AG04450 (cell line): ENCODE data around the gene IL3. TPM values are rescaled to one million over a fixed set of nuclear protein-coding genes. Genes with fewer than 3 reads are reported as not detected.

Source experiments
- CTCF ChIA-PET: fragments of 300-600, 350-600 bp; formaldehyde crosslinking; extraction: SDS; loops from one replicate; lab custom pipeline; 2022; ENCODE audit warnings: antibody characterized with exemption, inconsistent platforms; lab: Charles Lee
- POLR2A ChIA-PET: fragments of 350-600 bp; formaldehyde crosslinking; extraction: SDS; loops from one replicate; lab custom pipeline; 2021; ENCODE audit warnings: antibody characterized with exemption, inconsistent platforms; lab: Yijun Ruan, JAX
- DNase-seq: peaks from one replicate; pipeline ENCODE4 v3.0.0-alpha.2; 2011; ENCODE audit warnings: low read depth, low spot score
- H3K27ac ChIP-seq: one replicate; pipeline ENCODE4 v1.5.1; 2012; ENCODE audit warnings: low read depth, low read length, control low read depth
- H3K27me3 ChIP-seq: one replicate; pipeline ENCODE4 v1.6.0; 2012; ENCODE audit warnings: low read length; ENCODE audit not compliant: control insufficient read depth, insufficient read depth
- H3K4me3 ChIP-seq: 2 replicates; pipeline ENCODE4 v1.5.1; 2011; ENCODE audit warnings: mild to moderate bottlenecking, low read depth, low read length, control low read depth
- H3K9me3 ChIP-seq: 2 replicates; pipeline ENCODE4 v1.5.1; 2012; ENCODE audit warnings: low read length; ENCODE audit not compliant: control insufficient read depth, insufficient read depth
- polyA plus RNA-seq: library from polyadenylated mRNA; depleted of rRNA; stranded (reverse); fragments of >200 nt; gene quantifications from 2 replicates; pipeline ENCODE4 v1.2.3, GENCODE V29; 2011
- TF ChIP-seq, protein P1 (sequence below): IDR thresholded peaks from 2 replicates; pipeline ENCODE4 v1.5.1; 2011; ENCODE audit warnings: low read depth, low read length, control low read depth, inconsistent platforms

IL3 gene
- polyA plus RNA-seq, 1 experiment = not detected

DNA sequence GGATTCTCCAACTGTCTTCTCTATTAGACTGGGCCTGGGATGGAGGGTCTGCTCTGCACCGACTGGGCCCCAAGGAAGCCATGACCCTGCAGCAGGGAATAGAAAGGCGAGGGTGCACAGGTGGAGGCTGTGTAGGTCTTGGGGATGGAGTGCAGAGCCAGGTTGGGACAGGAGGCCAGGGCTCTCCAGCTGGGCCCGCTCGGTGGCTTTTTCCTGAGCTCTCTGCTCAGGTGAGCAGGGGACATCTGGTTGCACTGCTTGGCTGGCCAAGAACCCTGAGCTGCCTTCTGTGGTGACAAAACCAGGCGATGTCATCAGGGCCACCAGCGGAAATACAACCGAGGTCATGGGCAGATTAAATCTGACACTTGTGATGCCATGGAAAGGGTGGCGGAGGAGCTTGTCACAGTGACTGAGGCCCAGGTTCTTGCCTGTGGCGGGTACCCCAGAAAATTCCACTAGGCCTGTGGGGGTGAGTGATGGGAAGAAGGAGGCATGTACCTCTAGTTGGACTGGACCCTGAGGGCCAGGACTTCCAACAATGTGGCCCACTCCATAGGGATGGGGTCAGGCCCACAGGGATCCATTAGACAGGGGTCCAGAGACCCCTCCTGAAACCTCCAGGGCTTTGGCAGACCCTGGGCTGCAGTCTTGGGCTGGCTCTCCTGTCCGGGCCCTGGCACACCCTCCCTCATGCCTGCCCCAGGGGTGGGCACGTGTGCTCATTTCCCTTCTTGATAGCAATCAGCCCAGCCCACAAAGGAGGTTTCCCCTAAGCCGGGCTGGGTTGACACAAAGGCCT lies 4.4 kb upstream of the IL3 start:
- no peak for DNase-seq
- ChIA-PET CTCF (interaction anchor here (1.7 kb wide), 1 partner anchor 9 kb away, joined by 5 read pairs; no protein-coding TSS in a partner anchor), POLR2A (no interaction called here)
- no peak overlapping the region for H3K27ac ChIP-seq
- TF ChIP-seq, protein P1, sequence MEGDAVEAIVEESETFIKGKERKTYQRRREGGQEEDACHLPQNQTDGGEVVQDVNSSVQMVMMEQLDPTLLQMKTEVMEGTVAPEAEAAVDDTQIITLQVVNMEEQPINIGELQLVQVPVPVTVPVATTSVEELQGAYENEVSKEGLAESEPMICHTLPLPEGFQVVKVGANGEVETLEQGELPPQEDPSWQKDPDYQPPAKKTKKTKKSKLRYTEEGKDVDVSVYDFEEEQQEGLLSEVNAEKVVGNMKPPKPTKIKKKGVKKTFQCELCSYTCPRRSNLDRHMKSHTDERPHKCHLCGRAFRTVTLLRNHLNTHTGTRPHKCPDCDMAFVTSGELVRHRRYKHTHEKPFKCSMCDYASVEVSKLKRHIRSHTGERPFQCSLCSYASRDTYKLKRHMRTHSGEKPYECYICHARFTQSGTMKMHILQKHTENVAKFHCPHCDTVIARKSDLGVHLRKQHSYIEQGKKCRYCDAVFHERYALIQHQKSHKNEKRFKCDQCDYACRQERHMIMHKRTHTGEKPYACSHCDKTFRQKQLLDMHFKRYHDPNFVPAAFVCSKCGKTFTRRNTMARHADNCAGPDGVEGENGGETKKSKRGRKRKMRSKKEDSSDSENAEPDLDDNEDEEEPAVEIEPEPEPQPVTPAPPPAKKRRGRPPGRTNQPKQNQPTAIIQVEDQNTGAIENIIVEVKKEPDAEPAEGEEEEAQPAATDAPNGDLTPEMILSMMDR = no peak
- H3K9me3 ChIP-seq = no peaks in the 10 kb centered on the region; the same call in 1 of the 2 replicates
- H3K4me3 ChIP-seq = no peak overlapping the region
- H3K27me3 ChIP-seq = peaks cover 25% of the 10 kb centered on the region

DNA sequence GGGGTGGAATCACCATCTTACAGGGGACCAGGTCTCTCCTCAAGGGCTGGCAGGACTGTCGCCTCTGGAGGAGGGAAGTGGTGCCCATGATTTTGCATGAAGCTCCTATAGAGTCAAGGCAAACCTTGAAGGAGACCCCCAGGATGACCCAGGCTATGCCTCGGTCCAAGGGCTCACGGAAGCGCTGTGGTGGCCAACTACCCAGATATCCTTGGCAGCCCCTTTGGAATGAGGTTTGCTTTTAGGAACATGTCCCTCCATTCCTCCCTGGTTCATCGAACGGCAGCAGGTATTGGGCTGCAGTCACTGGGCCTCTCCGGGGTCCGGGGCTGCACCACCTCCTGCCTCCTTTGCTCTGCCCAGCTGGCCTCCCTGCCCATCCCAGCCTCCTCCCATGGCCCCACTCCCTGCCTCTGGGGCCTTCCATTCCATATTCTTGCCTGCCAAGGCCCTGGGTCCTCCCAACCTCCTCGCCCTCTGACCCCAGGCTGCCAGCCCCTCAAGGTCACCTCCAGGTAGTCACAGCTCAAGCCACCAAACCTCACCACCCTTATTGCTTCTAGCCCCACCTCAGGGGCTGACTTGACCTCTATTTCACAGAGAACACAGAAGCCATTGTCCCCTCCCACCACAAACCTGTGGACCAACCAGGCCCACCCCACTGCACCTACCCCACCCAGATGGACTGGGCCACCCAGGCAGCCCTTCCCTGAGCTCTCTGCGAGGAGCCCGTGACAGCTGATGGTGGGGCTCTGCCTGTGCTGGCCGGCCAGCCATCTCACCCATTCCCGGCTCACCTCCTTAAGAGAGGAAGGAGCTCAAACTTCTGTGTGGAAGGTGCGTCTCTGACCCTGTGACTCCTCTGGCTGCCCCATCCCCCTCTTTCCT lies 3.6 kb upstream of the IL3 start:
- ChIA-PET POLR2A (no interaction called here), CTCF (no interaction called here)
- no peak overlapping the region for H3K27ac ChIP-seq
- peaks cover 25% of the 10 kb centered on the region for H3K27me3 ChIP-seq
- TF ChIP-seq, protein P1 = no peak
- no peaks in the 10 kb centered on the region; the same call in 1 of the 2 replicates for H3K9me3 ChIP-seq
- H3K4me3 ChIP-seq = no peak overlapping the region
- no peak for DNase-seq

DNA sequence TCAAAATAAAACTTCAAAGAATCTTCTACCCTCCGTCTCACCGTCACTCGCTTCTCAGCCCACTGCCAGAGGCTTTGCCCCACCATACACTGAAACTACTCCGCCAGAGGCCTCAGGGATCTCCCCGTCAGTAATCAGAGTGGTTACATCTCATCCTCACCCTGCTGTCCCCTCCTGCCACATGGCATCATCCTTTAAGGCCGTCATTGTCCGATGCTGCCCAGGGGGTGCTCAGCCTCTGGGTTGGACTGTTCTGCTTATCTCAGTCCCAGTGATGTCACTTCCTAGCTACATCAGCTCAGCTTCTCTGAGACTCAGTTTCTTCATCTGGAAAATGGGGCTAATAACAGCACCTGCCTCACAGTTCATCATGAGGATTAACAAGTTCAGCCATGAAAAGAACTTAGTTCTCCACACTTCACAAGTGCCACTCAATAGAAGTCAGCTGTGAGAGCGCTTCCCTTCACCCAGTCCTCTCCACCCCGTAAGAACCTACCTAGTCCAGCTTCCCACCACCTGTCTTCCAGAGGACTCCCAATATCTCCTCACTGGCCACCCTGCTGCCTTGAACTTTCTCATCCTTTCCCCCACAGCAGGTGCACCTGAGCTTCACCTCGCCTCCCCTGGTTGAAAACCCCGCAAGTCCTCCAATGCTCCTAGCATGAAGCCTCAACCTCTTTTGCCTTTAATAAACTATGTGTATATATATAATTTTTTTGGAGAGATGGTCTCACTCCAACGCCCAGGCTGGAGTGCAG lies 2.8 kb upstream of the IL3 start:
- peaks cover 20% of the 10 kb centered on the region for H3K27me3 ChIP-seq
- ChIA-PET POLR2A (no interaction called here), CTCF (interaction anchor here (0.8 kb wide), 1 partner anchor 122 kb away, joined by 3 read pairs; no protein-coding TSS in a partner anchor)
- no peaks in the 10 kb centered on the region; the same call in 1 of the 2 replicates for H3K9me3 ChIP-seq
- TF ChIP-seq, protein P1 = no peak
- DNase-seq = no peak
- H3K4me3 ChIP-seq = no peak overlapping the region
- H3K27ac ChIP-seq = no peak overlapping the region

DNA sequence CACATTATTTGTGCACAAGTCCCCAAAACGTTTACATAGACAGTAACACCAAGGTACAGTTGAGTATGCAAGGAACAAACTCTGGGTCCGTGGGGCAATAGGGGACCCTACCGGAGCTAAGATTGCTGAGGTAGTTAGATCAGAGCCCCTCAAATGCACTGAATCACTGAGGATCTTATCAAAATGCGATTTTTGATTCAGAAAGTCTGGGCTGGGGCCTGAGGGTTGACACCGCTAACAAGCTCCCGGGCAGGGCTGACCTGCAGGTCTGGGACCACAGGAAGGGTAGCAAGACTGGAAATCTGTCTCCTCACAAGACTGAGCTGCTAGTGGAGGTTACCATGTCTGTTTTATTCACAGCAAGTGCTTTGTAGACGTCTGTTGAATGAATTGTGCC lies 1.8 kb upstream of the IL3 start:
- Histone ChIP-seq H3K27me3 (peaks cover 20% of the 10 kb centered on the region), H3K4me3 (no peak overlapping the region), H3K9me3 (no peaks in the 10 kb centered on the region; the same call in 1 of the 2 replicates), H3K27ac (no peak overlapping the region)
- no peak for DNase-seq
- POLR2A ChIA-PET = no interaction called here
- TF ChIP-seq, protein P1 = no peak
- CTCF ChIA-PET = interaction anchor here (0.8 to 0.9 kb wide), 2 partner anchors 121 to 122 kb away, joined by 3 read pairs; no protein-coding TSS in a partner anchor
